HEK293 (cell line): ENCODE measurements around the gene SLC35F2.

ENCODE experiments used
- CTCF ChIA-PET: fragments of 350-600 bp; formaldehyde crosslinking; extraction: SDS; loops from one replicate; lab custom pipeline; 2021; ENCODE audit warnings: antibody characterized with exemption; lab: Yijun Ruan, JAX
- POLR2A ChIA-PET: fragments of 300-600 bp; formaldehyde crosslinking; extraction: SDS; loops from one replicate; lab custom pipeline; 2020; ENCODE audit warnings: antibody characterized with exemption, inconsistent platforms; lab: Yijun Ruan, JAX
- H3K27ac ChIP-seq: fragments of 200-500 bp; sonication (Bioruptor generic); 2 replicates; pipeline ENCODE4 v1.5.1; 2014; ENCODE audit warnings: low read depth, low read length, control low read depth, inconsistent platforms; ENCODE audit errors: extremely low read depth
- H3K36me3 ChIP-seq, 2 experiments: fragments of 200-500 bp in 1 of 2; sonication (Bioruptor generic) in 1 of 2; 1 replicate in 1 of 2; 2 replicates in 1 of 2; pipeline ENCODE4 v1.5.1; 2014 to 2017; ENCODE audit warnings: inconsistent platforms in 2 of 2, low read length in 2 of 2; ENCODE audit not compliant: control insufficient read depth in 2 of 2, insufficient read depth in 1 of 2
- H3K4me1 ChIP-seq: fragments of 200-500 bp; sonication (Bioruptor generic); 2 replicates; pipeline ENCODE4 v1.5.1; 2014; ENCODE audit warnings: mild to moderate bottlenecking, low read length, inconsistent platforms; ENCODE audit not compliant: control insufficient read depth, insufficient read depth
- H3K4me3 ChIP-seq: 2 replicates; pipeline ENCODE4 v1.5.1; 2011; ENCODE audit warnings: low read depth, mild to moderate bottlenecking, control low read depth, low read length, moderate library complexity
- H3K9me3 ChIP-seq: fragments of 200-500 bp; sonication (Bioruptor generic); 2 replicates; pipeline ENCODE4 v1.5.1; 2014; ENCODE audit warnings: low read depth, low read length, inconsistent platforms; ENCODE audit not compliant: control insufficient read depth, insufficient read depth
- HOXC10 ChIP-seq: sonication (generic); formaldehyde crosslinking; IDR thresholded peaks from 2 replicates; pipeline ENCODE4 v1.8.1; 2023; ENCODE audit warnings: mild to moderate bottlenecking, missing genetic modification reagents
- OSR2 ChIP-seq: fragments of 450-650 bp; formaldehyde crosslinking; IDR thresholded peaks from 2 replicates; pipeline ENCODE4 v1.5.1; 2016; ENCODE audit warnings: missing biosample characterization, missing genetic modification characterization
- PRDM1 ChIP-seq: fragments of 450-650 bp; formaldehyde crosslinking; IDR thresholded peaks from 2 replicates; pipeline ENCODE4; 2016; ENCODE audit warnings: missing biosample characterization, missing genetic modification characterization
- SCRT1 ChIP-seq: fragments of 450-650 bp; formaldehyde crosslinking; IDR thresholded peaks from 2 replicates; pipeline ENCODE4 v1.5.1; 2016; ENCODE audit warnings: missing biosample characterization, missing genetic modification characterization, borderline replicate concordance
- SCRT2 ChIP-seq: fragments of 450-650 bp; formaldehyde crosslinking; IDR thresholded peaks from 2 replicates; pipeline ENCODE4 v1.5.1; 2016; ENCODE audit warnings: missing biosample characterization, missing genetic modification characterization
- SP7 ChIP-seq: fragments of 450-650 bp; formaldehyde crosslinking; IDR thresholded peaks from 2 replicates; pipeline ENCODE4 v1.5.1; 2016; ENCODE audit warnings: missing biosample characterization, missing genetic modification characterization
- TRIM28 ChIP-seq: IDR thresholded peaks from 2 replicates; pipeline ENCODE4 v1.6.1; 2011; ENCODE audit warnings: low read length, control low read depth, borderline replicate concordance
- YY1 ChIP-seq: fragments of 450-650 bp; formaldehyde crosslinking; IDR thresholded peaks from 2 replicates; pipeline ENCODE4 v1.5.1; 2018; ENCODE audit warnings: missing biosample characterization, missing genetic modification characterization
- ZFP69B ChIP-seq: fragments of 450-650 bp; formaldehyde crosslinking; IDR thresholded peaks from 2 replicates; pipeline ENCODE4 v1.5.1; 2016; ENCODE audit warnings: missing biosample characterization, missing genetic modification characterization
- ZNF112 ChIP-seq: fragments of 450-650 bp; formaldehyde crosslinking; IDR thresholded peaks from 2 replicates; pipeline ENCODE4 v1.5.0; 2017; ENCODE audit warnings: missing biosample characterization, missing genetic modification characterization
- ZNF175 ChIP-seq: fragments of 450-650 bp; formaldehyde crosslinking; IDR thresholded peaks from 2 replicates; pipeline ENCODE4 v1.5.1; 2016; ENCODE audit warnings: missing biosample characterization, missing genetic modification characterization
- ZNF302 ChIP-seq: fragments of 450-650 bp; formaldehyde crosslinking; IDR thresholded peaks from 2 replicates; pipeline ENCODE4 v1.5.1; 2016; ENCODE audit warnings: missing biosample characterization, missing genetic modification characterization, low read depth
- ZNF433 ChIP-seq: fragments of 450-650 bp; formaldehyde crosslinking; IDR thresholded peaks from 2 replicates; pipeline ENCODE4 v1.5.1; 2016; ENCODE audit warnings: missing biosample characterization, missing genetic modification characterization, low read depth
- ZNF560 ChIP-seq: fragments of 450-650 bp; formaldehyde crosslinking; IDR thresholded peaks from 2 replicates; pipeline ENCODE4 v1.5.1; 2017; ENCODE audit warnings: missing biosample characterization, missing genetic modification characterization, borderline replicate concordance
- ZNF596 ChIP-seq: fragments of 450-650 bp; IDR thresholded peaks from 2 replicates; pipeline ENCODE4 v1.5.0; 2018; ENCODE audit warnings: missing biosample characterization, mild to moderate bottlenecking, missing genetic modification characterization, moderate library complexity
- ZNF626 ChIP-seq: fragments of 450-650 bp; sonication (Bioruptor Pico); formaldehyde crosslinking; IDR thresholded peaks from 2 replicates; pipeline ENCODE4 v1.5.1; 2018; ENCODE audit warnings: missing biosample characterization, missing genetic modification characterization, inconsistent platforms
- TF ChIP-seq, protein P1 (sequence below): fragments of 450-650 bp; formaldehyde crosslinking; IDR thresholded peaks from 2 replicates; pipeline ENCODE4; 2016; ENCODE audit warnings: missing biosample characterization, missing genetic modification characterization
- TF ChIP-seq, protein P2 (sequence below): fragments of 450-650 bp; formaldehyde crosslinking; IDR thresholded peaks from 2 replicates; pipeline ENCODE4 v1.5.0; 2017; ENCODE audit warnings: missing biosample characterization, missing genetic modification characterization, borderline replicate concordance

SLC35F2 gene

DNA sequence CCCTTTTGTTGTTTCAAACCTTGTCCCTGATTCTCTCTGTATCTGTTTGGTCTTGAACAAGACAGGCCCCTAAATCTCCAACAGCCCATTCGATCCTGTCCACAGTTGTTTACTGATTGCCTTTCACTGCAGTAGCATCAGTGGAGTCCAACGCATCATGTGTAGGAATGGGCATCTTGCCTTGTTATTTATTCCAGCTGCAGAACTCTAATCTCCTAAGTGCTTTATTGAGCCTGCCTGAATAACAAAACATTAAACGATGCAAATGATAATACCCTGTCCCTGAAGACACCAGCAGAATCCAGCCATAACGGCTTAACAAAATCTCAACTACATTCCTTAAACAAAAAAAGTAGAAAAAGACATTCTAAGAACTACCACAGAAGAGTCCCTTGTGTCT, 50.1 kb downstream of the SLC35F2 start:
- H3K4me3 ChIP-seq, result no peak overlapping the region
- ChIA-PET POLR2A (no interaction called here), CTCF (interaction anchor here (0.9 to 1.1 kb wide), 2 partner anchors 9 to 55 kb away, joined by 3 read pairs; no protein-coding TSS in a partner anchor)
- no peak for TF ChIP-seq ZNF433 (tag by site-specific recombination)
- TF ChIP-seq, protein P1, sequence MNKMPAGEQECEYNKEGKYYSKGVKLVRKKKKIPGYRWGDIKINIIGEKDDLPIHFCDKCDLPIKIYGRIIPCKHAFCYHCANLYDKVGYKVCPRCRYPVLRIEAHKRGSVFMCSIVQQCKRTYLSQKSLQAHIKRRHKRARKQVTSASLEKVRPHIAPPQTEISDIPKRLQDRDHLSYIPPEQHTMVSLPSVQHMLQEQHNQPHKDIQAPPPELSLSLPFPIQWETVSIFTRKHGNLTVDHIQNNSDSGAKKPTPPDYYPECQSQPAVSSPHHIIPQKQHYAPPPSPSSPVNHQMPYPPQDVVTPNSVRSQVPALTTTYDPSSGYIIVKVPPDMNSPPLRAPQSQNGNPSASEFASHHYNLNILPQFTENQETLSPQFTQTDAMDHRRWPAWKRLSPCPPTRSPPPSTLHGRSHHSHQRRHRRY (tag by site-specific recombination), result no peak
- no peak for TF ChIP-seq OSR2
- TF ChIP-seq ZNF560 (tag by site-specific recombination), result no peak
- TF ChIP-seq SP7 (tag by site-specific recombination), result no peak
- no peak for TF ChIP-seq YY1
- TF ChIP-seq ZNF175 (tag by site-specific recombination), result no peak
- TF ChIP-seq, protein P2, sequence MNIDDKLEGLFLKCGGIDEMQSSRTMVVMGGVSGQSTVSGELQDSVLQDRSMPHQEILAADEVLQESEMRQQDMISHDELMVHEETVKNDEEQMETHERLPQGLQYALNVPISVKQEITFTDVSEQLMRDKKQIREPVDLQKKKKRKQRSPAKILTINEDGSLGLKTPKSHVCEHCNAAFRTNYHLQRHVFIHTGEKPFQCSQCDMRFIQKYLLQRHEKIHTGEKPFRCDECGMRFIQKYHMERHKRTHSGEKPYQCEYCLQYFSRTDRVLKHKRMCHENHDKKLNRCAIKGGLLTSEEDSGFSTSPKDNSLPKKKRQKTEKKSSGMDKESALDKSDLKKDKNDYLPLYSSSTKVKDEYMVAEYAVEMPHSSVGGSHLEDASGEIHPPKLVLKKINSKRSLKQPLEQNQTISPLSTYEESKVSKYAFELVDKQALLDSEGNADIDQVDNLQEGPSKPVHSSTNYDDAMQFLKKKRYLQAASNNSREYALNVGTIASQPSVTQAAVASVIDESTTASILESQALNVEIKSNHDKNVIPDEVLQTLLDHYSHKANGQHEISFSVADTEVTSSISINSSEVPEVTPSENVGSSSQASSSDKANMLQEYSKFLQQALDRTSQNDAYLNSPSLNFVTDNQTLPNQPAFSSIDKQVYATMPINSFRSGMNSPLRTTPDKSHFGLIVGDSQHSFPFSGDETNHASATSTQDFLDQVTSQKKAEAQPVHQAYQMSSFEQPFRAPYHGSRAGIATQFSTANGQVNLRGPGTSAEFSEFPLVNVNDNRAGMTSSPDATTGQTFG (tag by site-specific recombination), result no peak
- no peak for TF ChIP-seq ZNF596 (tag by site-specific recombination)
- TF ChIP-seq SCRT1, result no peak
- H3K27ac ChIP-seq, result no peak overlapping the region
- H3K4me1 ChIP-seq, result no peaks in the 10 kb centered on the region
- no peaks in the 10 kb centered on the region for H3K9me3 ChIP-seq
- peaks cover 0 to 53% of the 10 kb centered on the region in 2 experiments; a peak in 2 of 3 replicates for H3K36me3 ChIP-seq

DNA sequence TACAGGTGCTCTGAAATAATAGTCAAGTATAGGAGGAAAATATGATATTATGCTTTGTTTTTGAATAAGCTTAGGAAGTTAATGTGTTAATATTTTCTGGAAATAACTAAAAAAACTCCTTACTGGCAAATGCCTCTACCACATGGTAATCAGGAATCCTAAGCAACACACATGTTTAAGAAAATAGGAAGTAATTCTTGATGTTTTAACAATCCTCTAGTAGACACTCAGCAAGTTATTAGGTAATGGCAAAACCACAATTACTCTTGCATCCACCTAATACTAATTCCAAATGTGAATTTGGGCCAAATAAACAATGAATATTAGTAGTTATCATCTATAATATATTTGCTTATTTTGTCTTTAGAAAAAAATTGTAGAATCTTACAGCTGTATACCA, 53.6 kb downstream of the SLC35F2 start:
- POLR2A ChIA-PET, result no interaction called here
- Histone ChIP-seq H3K27ac (no peak overlapping the region), H3K4me1 (no peaks in the 10 kb centered on the region), H3K36me3 (peaks cover 0 to 51% of the 10 kb centered on the region in 2 experiments), H3K4me3 (no peak overlapping the region), H3K9me3 (no peaks in the 10 kb centered on the region)
- TF ChIP-seq, protein P2 (tag by site-specific recombination), result no peak
- CTCF ChIA-PET, result interaction anchor here (0.7 kb wide), 1 partner anchor 299 kb away, joined by 3 read pairs; no protein-coding TSS in a partner anchor

DNA sequence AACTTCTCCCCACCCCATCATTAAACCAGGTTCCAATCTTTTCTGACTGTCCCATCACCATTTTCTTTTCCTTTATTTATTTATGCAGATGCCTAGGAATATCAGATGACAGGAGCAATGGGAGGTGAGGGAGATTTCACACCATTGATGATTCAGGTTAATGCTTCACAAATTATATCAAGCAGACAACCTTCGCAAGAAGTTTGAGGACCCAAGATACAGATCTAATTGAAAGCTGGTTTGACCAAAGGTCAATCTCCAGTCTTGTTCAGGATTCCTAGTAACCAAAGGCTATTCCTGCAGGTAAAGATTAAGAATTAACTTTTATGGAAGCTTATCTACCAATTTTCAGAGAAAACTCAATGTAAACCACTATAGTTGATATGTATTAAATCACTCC, 54.4 kb downstream of the SLC35F2 start:
- Histone ChIP-seq H3K27ac (no peak overlapping the region), H3K36me3 (peaks cover 0 to 48% of the 10 kb centered on the region in 2 experiments), H3K4me1 (no peaks in the 10 kb centered on the region), H3K9me3 (no peaks in the 10 kb centered on the region), H3K4me3 (no peak overlapping the region)
- ChIA-PET CTCF (no interaction called here), POLR2A (no interaction called here)
- no peak for TF ChIP-seq ZNF112 (tag by site-specific recombination)
- no peak for TF ChIP-seq HOXC10 (CRISPR knock-in tag)
- TF ChIP-seq TRIM28, result no peak
- TF ChIP-seq ZFP69B (tag by site-specific recombination), result no peak
- no peak for TF ChIP-seq SCRT2 (tag by site-specific recombination)
- TF ChIP-seq PRDM1 (tag by site-specific recombination), result no peak
- TF ChIP-seq ZNF626 (tag by site-specific recombination), result no peak
- no peak for TF ChIP-seq ZNF302
